Calu3 (cell line): ENCODE data around the gene SCGB1C1. TPM values are rescaled to one million over a fixed set of nuclear protein-coding genes. Genes with fewer than 3 reads are reported as not detected.

Source experiments
- BruUV-seq: library from RNA; stranded (reverse); fragments of 400-500 nt; replicated peaks from 2 replicates; lab custom pipeline; 2021; lab: Mats Ljungman, UMichigan
- CTCF ChIA-PET: fragments of 300-600 bp; sonication (Branson Sonifier 250); formaldehyde crosslinking; loops from one replicate; lab custom pipeline; 2022; ENCODE audit warnings: antibody characterized with exemption; lab: Charles Lee
- DNase-seq: peaks from one replicate; pipeline ENCODE4 v3.0.0; 2022
- H3K27ac Mint-ChIP-seq: one replicate; pipeline ENCODE4 v1.8.0; 2022; ENCODE audit warnings: mixed read lengths; ENCODE audit not compliant: unreplicated experiment
- H3K27me3 Mint-ChIP-seq: one replicate; pipeline ENCODE4 v1.8.0; 2022; ENCODE audit warnings: mixed read lengths; ENCODE audit not compliant: unreplicated experiment
- H3K36me3 Mint-ChIP-seq: one replicate; pipeline ENCODE4 v1.8.0; 2022; ENCODE audit warnings: mild to moderate bottlenecking, moderate library complexity, mixed read lengths; ENCODE audit not compliant: insufficient read depth, unreplicated experiment
- H3K4me1 Mint-ChIP-seq: one replicate; pipeline ENCODE4 v1.8.0; 2022; ENCODE audit warnings: mild to moderate bottlenecking, low read depth, mixed read lengths; ENCODE audit not compliant: unreplicated experiment
- H3K4me3 Mint-ChIP-seq: one replicate; pipeline ENCODE4 v1.8.0; 2022; ENCODE audit warnings: mild to moderate bottlenecking, low read depth, moderate library complexity, mixed read lengths; ENCODE audit not compliant: unreplicated experiment
- H3K9me3 Mint-ChIP-seq: one replicate; pipeline ENCODE4 v1.8.0; 2022; ENCODE audit warnings: low read depth, mixed read lengths; ENCODE audit not compliant: unreplicated experiment
- intact Hi-C: fragments of 100-400 bp; cut with micrococcal nuclease; formaldehyde crosslinking; loops from one replicate; pipeline ENCODE4 v1.10.0; 2022; ENCODE audit not compliant: unreplicated experiment
- total RNA-seq: library from RNA; stranded (reverse); gene quantifications from 2 replicates; pipeline ENCODE4 v1.2.3, GENCODE V29; 2022
- TF ChIP-seq, protein P1 (sequence below): fragments of 200-600 bp; IDR thresholded peaks from one replicate; pipeline ENCODE4 v1.8.0; 2022; ENCODE audit warnings: antibody characterized with exemption; ENCODE audit not compliant: unreplicated experiment

SCGB1C1 gene
- total RNA-seq, 1 experiment from 2014 or later, result not detected

- Mint-ChIP-seq H3K27me3 (no peaks in the 10 kb centered on the region), H3K4me3 (peak overlapping the region; percentile 96), H3K4me1 (no peaks in the 10 kb centered on the region), H3K36me3 (peaks cover 65% of the 10 kb centered on the region), H3K27ac (peak overlapping the region; percentile 92), H3K9me3 (no peaks in the 10 kb centered on the region)
- intact Hi-C loops, result loop anchor here (10.0 kb wide), 1 partner anchor 307 kb away; no protein-coding TSS in a partner anchor
- TF ChIP-seq, protein P1, sequence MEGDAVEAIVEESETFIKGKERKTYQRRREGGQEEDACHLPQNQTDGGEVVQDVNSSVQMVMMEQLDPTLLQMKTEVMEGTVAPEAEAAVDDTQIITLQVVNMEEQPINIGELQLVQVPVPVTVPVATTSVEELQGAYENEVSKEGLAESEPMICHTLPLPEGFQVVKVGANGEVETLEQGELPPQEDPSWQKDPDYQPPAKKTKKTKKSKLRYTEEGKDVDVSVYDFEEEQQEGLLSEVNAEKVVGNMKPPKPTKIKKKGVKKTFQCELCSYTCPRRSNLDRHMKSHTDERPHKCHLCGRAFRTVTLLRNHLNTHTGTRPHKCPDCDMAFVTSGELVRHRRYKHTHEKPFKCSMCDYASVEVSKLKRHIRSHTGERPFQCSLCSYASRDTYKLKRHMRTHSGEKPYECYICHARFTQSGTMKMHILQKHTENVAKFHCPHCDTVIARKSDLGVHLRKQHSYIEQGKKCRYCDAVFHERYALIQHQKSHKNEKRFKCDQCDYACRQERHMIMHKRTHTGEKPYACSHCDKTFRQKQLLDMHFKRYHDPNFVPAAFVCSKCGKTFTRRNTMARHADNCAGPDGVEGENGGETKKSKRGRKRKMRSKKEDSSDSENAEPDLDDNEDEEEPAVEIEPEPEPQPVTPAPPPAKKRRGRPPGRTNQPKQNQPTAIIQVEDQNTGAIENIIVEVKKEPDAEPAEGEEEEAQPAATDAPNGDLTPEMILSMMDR, result no peak
- no peak for DNase-seq
- CTCF ChIA-PET, result interaction anchor here (1.4 kb wide), 1 partner anchor 30 kb away, joined by 3 read pairs; no protein-coding TSS in a partner anchor
- TSS peak; percentile 89 for BruUV-seq
Measured at GRCh38 chr11:207863-208180, 14.9 kb downstream of the SCGB1C1 start.

DNA sequence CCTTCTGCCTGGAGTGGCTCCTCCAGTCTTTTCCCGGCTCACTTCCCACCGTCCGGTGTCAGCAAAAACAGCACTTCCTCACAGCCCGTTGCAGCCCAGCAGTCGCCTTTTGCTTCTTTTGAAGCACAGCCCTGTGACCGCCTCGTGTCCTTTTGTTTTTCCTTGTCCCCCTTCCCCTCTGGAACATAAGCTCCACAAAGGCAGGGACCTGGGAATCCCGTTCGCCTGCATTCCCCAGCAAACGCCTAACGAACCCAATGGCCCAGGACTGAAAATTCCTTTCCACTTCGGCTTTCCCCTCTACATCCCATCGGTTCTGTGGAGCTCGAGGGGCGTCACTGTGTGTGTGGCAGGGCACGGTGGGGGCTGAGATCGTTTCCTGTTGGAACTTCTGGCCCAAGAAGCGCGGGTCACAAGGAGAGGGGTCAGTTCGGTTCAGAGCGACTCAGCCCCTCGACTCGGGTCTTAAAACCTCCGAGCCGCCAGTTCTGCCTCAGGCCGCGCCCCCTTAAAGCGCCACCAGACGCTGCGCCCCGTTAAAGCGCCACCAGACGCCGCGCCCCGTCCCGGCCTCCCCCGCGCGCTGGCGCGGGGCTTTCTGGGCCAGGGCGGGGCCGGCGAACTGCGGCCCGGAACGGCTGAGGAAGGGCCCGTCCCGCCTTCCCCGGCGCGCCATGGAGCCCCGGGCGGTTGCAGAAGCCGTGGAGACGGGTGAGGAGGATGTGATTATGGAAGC lies 15.5 kb downstream of the SCGB1C1 start:
- Mint-ChIP-seq H3K9me3 (no peaks in the 10 kb centered on the region), H3K4me3 (peak overlapping the region; percentile 96), H3K36me3 (peaks cover 65% of the 10 kb centered on the region), H3K27ac (peak overlapping the region; percentile 92), H3K4me1 (no peaks in the 10 kb centered on the region), H3K27me3 (no peaks in the 10 kb centered on the region)
- TF ChIP-seq, protein P1, result no peak
- intact Hi-C loops, result loop anchor here (10.0 kb wide), 1 partner anchor 306 kb away; no protein-coding TSS in a partner anchor
- CTCF ChIA-PET, result no interaction called here
- BruUV-seq, result no TSS peak
- DNase-seq, result peak; percentile 83

GRCh38 chr11:208917-209260 lies 16.0 kb downstream of the SCGB1C1 start:
- peak overlapping the region; percentile 92 for H3K27ac Mint-ChIP-seq
- H3K4me3 Mint-ChIP-seq, result peak overlapping the region; percentile 96
- BruUV-seq, result no TSS peak
- no peaks in the 10 kb centered on the region for H3K9me3 Mint-ChIP-seq
- no peaks in the 10 kb centered on the region for H3K4me1 Mint-ChIP-seq
- CTCF ChIA-PET, result no interaction called here
- TF ChIP-seq, protein P1, result no peak
- peaks cover 67% of the 10 kb centered on the region for H3K36me3 Mint-ChIP-seq
- DNase-seq, result no peak
- intact Hi-C loops, result loop anchor here (10.0 kb wide), 1 partner anchor 306 kb away; no protein-coding TSS in a partner anchor
- no peaks in the 10 kb centered on the region for H3K27me3 Mint-ChIP-seq

GRCh38 chr11:209275-210121 lies 16.6 kb downstream of the SCGB1C1 start:
- intact Hi-C loops, result loop anchor here (10.0 kb wide), 1 partner anchor 305 kb away; no protein-coding TSS in a partner anchor

More at GRCh38 chr11:209275-210121, 16.6 kb downstream of the SCGB1C1 start:
- Mint-ChIP-seq H3K27me3 (no peaks in the 10 kb centered on the region), H3K9me3 (no peaks in the 10 kb centered on the region), H3K4me3 (peak overlapping the region; percentile 96), H3K36me3 (peaks cover 73% of the 10 kb centered on the region), H3K4me1 (no peaks in the 10 kb centered on the region), H3K27ac (peak overlapping the region; percentile 92)
- CTCF ChIA-PET, result no interaction called here
- DNase-seq, result no peak
- TF ChIP-seq, protein P1, result no peak
- no TSS peak for BruUV-seq
